GM10266 (cell line): ENCODE data around the gene RNU6-8.

Experiments used
- DNase-seq: peaks from one replicate; pipeline ENCODE4 v3.0.0; 2012; ENCODE audit errors: extremely low spot score
- CTCF ChIP-seq: IDR thresholded peaks from 2 replicates; pipeline ENCODE4 v1.5.1; 2012; ENCODE audit warnings: mild to moderate bottlenecking, low read depth; ENCODE audit not compliant: control insufficient read depth, insufficient read depth; ENCODE audit errors: missing control alignments

Gene RNU6-8

GRCh38 chr14:32244404-32244803 lies 41.3 kb upstream of the RNU6-8 start:
- TF ChIP-seq CTCF = peak; percentile 17
- no peak for DNase-seq

GRCh38 chr14:32233260-32233659 lies 30.2 kb upstream of the RNU6-8 start:
- no peak for TF ChIP-seq CTCF
- DNase-seq = no peak

GRCh38 chr14:32232481-32232880 lies 29.4 kb upstream of the RNU6-8 start:
- TF ChIP-seq CTCF = no peak
- no peak for DNase-seq

- DNase-seq = no peak
Observed at GRCh38 chr14:32230695-32231280, 27.7 kb upstream of the RNU6-8 start.

GRCh38 chr14:32230181-32230580 lies 27.1 kb upstream of the RNU6-8 start:
- DNase-seq = no peak
- no peak for TF ChIP-seq CTCF

More at GRCh38 chr14:32230695-32231280, 27.7 kb upstream of the RNU6-8 start:
- no peak for TF ChIP-seq CTCF

GRCh38 chr14:32226056-32226455 lies 23.0 kb upstream of the RNU6-8 start:
- no peak for TF ChIP-seq CTCF
- no peak for DNase-seq

- TF ChIP-seq CTCF = no peak
- DNase-seq = no peak
Observed at GRCh38 chr14:32225378-32225920, 22.4 kb upstream of the RNU6-8 start.
